ENCODE data around the gene PDE7B.

Gene PDE7B

DNA sequence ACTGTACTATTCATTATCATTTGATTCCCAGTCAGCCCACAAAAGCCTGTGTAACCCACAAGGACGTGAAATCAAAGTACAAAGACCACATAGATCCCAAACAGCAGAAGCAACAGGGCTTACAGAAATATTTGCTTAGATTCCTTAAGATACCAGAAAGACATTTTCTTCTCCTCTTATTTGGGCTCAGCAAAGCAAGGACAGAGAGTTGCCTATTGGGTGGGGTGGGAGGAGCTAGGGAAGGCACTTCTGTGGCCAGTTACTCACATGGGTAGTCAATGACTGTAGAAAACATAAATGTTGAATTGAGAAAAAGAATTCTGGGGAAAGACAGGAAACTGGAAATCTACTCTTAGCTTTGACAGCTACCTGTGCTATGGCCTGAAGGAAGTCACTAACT lies 19.8 kb downstream of the PDE7B start:
- DNase-seq (ENCODE audit: extremely low read depth, insufficient read length) = no peak
- no peak overlapping the region for H3K4me3 ChIP-seq (replicated peaks; ENCODE audit: low read depth, low read length)
- no peak for TF ChIP-seq CTCF (IDR thresholded peaks at IDR 0.05; ENCODE audit: insufficient read depth, low read length, poor library complexity, severe bottlenecking)
- H3K36me3 ChIP-seq (ENCODE audit: control insufficient read depth, insufficient read depth, low read length) = no peaks in the 10 kb centered on the region
- no peaks in the 10 kb centered on the region for H3K27me3 ChIP-seq (replicated peaks; ENCODE audit: control insufficient read depth, insufficient read depth, low read length)

DNA sequence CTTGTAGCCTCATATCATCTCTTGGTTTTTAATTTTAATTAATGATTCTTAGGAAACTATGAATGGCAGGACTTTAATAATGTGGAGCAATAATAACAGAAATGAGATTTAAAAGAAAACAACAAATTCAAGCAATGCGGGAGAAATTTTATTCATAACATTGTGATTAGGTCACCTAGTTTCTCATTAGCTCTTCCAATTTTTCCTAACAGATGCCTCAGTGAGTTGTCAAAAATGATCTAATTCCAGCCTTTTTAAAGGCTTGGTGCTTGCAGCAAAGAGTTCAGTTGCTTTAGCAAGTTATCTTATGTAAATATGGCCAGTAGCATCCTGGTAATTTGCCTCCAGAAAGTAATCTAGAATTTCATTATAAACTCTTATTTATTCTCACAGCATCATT lies 20.4 kb downstream of the PDE7B start:
- DNase-seq (ENCODE audit: extremely low read depth, insufficient read length) = no peak
- Histone ChIP-seq H3K4me3 (replicated peaks; ENCODE audit: low read depth, low read length) (no peak overlapping the region), H3K27me3 (replicated peaks; ENCODE audit: control insufficient read depth, insufficient read depth, low read length) (no peaks in the 10 kb centered on the region), H3K36me3 (ENCODE audit: control insufficient read depth, insufficient read depth, low read length) (no peaks in the 10 kb centered on the region)
- TF ChIP-seq CTCF (IDR thresholded peaks at IDR 0.05; ENCODE audit: insufficient read depth, low read length, poor library complexity, severe bottlenecking) = no peak

- no peak for TF ChIP-seq CTCF (IDR thresholded peaks at IDR 0.05; ENCODE audit: insufficient read depth, low read length, poor library complexity, severe bottlenecking)
- Histone ChIP-seq H3K27me3 (replicated peaks; ENCODE audit: control insufficient read depth, insufficient read depth, low read length) (no peaks in the 10 kb centered on the region), H3K4me3 (replicated peaks; ENCODE audit: low read depth, low read length) (no peak overlapping the region), H3K36me3 (ENCODE audit: control insufficient read depth, insufficient read depth, low read length) (no peaks in the 10 kb centered on the region)
- DNase-seq (ENCODE audit: extremely low read depth, insufficient read length) = no peak
These were observed 23.9 kb downstream of the PDE7B start for GRCh38 chr6:135875446-135875845.

DNA sequence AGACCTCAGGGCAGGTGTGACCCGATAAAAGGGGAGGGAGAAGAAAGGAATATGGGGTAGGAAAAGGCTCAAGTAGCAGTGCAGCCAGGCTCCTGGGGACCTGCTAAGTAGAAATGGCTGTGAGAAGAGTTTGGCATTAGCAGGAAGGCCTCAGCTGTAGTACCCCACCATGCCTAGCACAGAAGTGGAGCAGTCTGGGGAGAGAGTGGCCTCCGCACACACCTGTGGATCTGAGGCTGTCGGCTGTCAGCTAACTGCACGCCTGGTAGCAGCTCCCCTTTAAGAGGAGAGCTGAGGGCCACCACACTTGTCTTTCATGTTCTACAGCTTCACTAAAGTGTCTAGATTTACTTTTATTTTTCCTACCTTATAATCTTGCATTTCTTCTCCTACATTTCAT lies 24.6 kb downstream of the PDE7B start:
- Histone ChIP-seq H3K27me3 (replicated peaks; ENCODE audit: control insufficient read depth, insufficient read depth, low read length) (no peaks in the 10 kb centered on the region), H3K4me3 (replicated peaks; ENCODE audit: low read depth, low read length) (no peak overlapping the region), H3K36me3 (ENCODE audit: control insufficient read depth, insufficient read depth, low read length) (no peaks in the 10 kb centered on the region)
- DNase-seq (ENCODE audit: extremely low read depth, insufficient read length) = no peak
- TF ChIP-seq CTCF (IDR thresholded peaks at IDR 0.05; ENCODE audit: insufficient read depth, low read length, poor library complexity, severe bottlenecking) = no peak

- no peak for TF ChIP-seq CTCF (IDR thresholded peaks at IDR 0.05; ENCODE audit: insufficient read depth, low read length, poor library complexity, severe bottlenecking)
- Histone ChIP-seq H3K36me3 (ENCODE audit: control insufficient read depth, insufficient read depth, low read length) (no peaks in the 10 kb centered on the region), H3K27me3 (replicated peaks; ENCODE audit: control insufficient read depth, insufficient read depth, low read length) (no peaks in the 10 kb centered on the region), H3K4me3 (replicated peaks; ENCODE audit: low read depth, low read length) (no peak overlapping the region)
- no peak for DNase-seq (ENCODE audit: extremely low read depth, insufficient read length)
These were observed 26.2 kb downstream of the PDE7B start for GRCh38 chr6:135877666-135878065.

All from GM06990 (cell line).